ENCODE data around the gene HOXB3.

The HOXB3 gene

DNA sequence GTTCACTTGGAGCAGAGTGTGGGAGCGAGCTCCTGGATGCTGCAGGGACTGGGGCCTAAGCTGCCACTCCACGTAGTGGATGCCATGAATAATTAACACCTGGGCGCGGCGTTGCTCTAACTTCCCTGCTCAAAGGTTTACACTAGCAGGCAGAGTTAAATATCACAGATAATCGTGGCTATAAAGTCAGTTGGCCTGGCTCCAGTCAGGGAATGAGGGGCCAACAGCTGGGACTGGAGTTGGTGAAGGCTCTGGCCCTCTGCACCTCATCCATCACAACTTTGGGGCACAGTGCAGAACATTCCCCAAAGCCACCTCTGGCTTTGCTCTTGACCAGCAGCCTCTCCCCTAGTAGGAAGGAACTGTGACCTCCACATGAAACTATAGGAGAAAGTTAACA lies 22.8 kb downstream of the HOXB3 start:
- DNase-seq, result no peak

- no peak for DNase-seq
These were observed 23.3 kb downstream of the HOXB3 start for GRCh38 chr17:48566717-48567116.

GRCh38 chr17:48565925-48566710 lies 23.9 kb downstream of the HOXB3 start:
- DNase-seq, result no peak

DNA sequence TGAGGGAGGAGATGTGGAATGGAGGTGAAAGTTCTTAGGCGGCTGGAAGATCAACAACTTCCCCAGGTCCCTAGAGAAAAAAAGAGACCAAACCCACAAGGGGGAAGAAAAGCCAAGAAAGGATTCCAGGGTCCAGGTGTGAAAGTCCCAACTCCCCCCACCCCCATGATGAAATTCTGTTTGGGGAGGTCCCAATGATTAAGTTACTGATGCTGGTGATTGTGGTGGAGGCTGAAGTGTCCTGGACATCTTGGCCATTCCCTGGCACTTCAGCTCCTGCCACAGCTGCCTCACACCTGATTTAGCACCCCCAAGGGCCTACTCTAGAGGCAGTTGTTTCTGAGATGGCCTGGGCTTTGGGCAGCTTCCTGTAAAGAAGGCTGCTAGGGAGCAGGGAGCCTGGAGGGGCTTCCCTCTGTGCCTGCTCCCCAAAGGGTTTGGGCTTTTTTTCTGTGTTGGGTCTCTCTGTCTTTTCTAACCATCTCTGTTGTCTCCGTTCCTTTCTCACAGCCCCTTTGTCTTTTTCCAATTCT lies 25.0 kb downstream of the HOXB3 start:
- DNase-seq, result no peak

GRCh38 chr17:48564188-48565021 lies 25.6 kb downstream of the HOXB3 start:
- DNase-seq, result no peak

DNA sequence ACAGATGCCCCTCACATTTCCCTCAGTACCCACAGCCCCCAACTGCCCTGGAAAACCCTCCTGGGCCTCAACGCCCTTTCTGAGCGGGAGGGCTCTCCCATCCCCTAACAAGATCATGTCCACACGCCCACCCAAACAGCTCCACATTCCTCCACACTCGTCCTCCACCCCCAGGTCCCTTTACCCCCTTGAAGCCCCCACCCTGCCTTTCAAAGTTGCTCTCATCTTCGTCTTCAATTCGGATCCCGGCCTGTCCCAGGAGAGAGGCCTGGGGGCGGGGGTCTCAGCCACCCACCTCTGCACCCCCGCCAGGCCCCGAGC lies 26.2 kb downstream of the HOXB3 start:
- DNase-seq, result no peak

GRCh38 chr17:48563385-48563838 lies 26.6 kb downstream of the HOXB3 start:
- DNase-seq, result no peak

GRCh38 chr17:48562934-48563333 lies 27.1 kb downstream of the HOXB3 start:
- no peak for DNase-seq

- DNase-seq, result no peak
These were observed 27.9 kb downstream of the HOXB3 start for GRCh38 chr17:48561884-48562810.

- no peak for DNase-seq
These were observed 29.9 kb downstream of the HOXB3 start for GRCh38 chr17:48559840-48560817.

GRCh38 chr17:48559122-48559839 lies 30.8 kb downstream of the HOXB3 start:
- DNase-seq, result no peak

GRCh38 chr17:48558831-48559121 lies 31.3 kb downstream of the HOXB3 start:
- DNase-seq, result no peak

DNA sequence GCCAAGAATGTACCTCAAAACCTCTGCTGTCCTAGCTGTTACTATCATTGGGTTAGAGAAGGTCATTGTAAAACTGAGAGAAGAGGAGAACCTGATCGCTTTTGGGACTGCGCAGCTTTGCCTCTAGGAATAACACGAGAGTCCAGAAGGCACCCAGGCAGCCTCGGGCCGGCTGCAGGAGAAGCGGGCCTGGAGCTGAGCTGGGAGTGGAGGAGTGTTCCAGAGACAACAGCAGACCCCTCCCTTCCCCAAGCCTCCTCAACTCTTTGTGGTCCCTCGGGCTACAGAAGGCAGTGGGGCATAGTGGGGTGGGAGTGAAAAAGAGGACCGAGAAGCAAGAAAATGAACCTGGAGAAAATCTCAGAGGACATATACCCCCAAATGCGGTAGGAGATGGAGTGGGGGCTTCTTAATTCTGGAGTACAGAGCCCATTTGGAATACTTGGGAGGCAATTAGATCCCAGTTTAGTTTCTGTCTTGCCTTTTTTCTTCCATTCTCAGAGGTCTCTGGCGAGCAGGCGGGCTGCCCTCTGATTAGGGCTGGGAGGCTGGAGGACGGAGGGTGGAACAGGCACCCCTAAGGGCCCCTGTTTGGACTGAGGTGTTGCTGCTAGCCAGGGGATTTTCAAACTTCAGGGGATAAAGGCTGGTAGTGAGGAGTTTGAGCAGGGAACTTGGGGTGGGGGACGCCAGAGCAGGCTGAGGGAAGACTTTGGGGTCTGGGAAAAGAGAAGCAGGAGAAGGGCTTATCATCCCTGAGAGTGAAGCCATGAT lies 31.8 kb downstream of the HOXB3 start:
- no peak for DNase-seq

- DNase-seq, result no peak
These were observed 33.3 kb downstream of the HOXB3 start for GRCh38 chr17:48556576-48557401.

DNA sequence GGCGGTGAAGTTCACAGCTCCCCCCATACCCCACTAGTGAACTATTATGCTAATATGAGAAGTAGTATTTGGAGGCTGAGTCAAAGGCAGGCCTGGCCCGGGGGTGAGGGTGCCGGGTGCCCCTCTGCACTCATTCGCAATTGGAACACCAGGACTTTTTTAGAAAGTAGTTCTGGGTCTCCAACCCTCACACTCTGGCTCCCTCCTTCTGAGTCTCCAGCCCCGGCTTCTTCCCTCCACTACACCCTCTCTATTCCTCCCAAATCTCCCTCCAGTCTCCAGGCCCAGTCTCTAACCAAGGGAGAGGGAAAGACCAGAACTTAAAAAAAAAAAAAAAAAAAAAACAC lies 33.8 kb downstream of the HOXB3 start:
- no peak for DNase-seq

- DNase-seq, result no peak
These were observed 34.5 kb downstream of the HOXB3 start for GRCh38 chr17:48555258-48556228.

GRCh38 chr17:48554412-48555257 lies 35.4 kb downstream of the HOXB3 start:
- DNase-seq, result no peak

All from central memory CD4-positive, alpha-beta T cell (primary cell).